K562 (cell line): Measurements from ENCODE around the gene WWTR1.

Experiments used
- EZH2 ChIP-seq: IDR thresholded peaks from 2 replicates; pipeline ENCODE4 v1.6.1; 2012; ENCODE audit warnings: low read depth, mild to moderate bottlenecking, inconsistent platforms, low read length, borderline replicate concordance
- ZNF12 ChIP-seq: sonication (generic); formaldehyde crosslinking; IDR thresholded peaks from 2 replicates; pipeline ENCODE4 v1.4.0; 2020; ENCODE audit warnings: mild to moderate bottlenecking, missing genetic modification reagents
- ZNF143 ChIP-seq: sonication (generic); formaldehyde crosslinking; IDR thresholded peaks from 2 replicates; pipeline ENCODE4 v1.9.0; 2022; ENCODE audit warnings: mild to moderate bottlenecking, missing genetic modification reagents
- TF ChIP-seq, protein P1 (sequence below): fragments of 450-650 bp; IDR thresholded peaks from 2 replicates; pipeline ENCODE4 v1.6.1; 2016
- TF ChIP-seq, protein P2 (sequence below): fragments of 450-650 bp; formaldehyde crosslinking; IDR thresholded peaks from 2 replicates; pipeline ENCODE4 v1.4.0; 2022; ENCODE audit warnings: missing genetic modification characterization

DNA sequence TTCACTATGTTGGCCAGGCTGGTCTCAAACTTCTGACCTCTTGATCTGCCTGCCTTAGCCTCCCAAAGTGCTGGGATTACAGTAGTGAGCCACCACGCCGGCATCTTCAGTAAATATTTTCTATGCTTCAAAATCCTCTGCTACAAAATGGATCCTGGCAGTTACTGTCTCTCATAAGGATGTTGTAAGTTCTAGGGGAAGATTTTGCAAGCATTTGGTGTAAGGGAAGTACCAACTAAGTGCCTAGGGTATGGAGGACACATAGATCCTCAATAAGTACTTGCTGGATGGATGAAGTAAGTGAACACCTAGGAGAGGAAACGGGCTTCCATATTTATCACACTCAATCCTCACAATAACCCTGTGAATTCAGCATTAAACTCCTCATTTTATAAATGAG, 176.8 kb downstream of the WWTR1 start:
- no peak for TF ChIP-seq EZH2
- TF ChIP-seq ZNF12 (CRISPR knock-in tag): no peak
- TF ChIP-seq, protein P1, sequence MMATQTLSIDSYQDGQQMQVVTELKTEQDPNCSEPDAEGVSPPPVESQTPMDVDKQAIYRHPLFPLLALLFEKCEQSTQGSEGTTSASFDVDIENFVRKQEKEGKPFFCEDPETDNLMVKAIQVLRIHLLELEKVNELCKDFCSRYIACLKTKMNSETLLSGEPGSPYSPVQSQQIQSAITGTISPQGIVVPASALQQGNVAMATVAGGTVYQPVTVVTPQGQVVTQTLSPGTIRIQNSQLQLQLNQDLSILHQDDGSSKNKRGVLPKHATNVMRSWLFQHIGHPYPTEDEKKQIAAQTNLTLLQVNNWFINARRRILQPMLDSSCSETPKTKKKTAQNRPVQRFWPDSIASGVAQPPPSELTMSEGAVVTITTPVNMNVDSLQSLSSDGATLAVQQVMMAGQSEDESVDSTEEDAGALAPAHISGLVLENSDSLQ: no peak
- no peak for TF ChIP-seq ZNF143 (CRISPR knock-in tag)
- TF ChIP-seq, protein P2, sequence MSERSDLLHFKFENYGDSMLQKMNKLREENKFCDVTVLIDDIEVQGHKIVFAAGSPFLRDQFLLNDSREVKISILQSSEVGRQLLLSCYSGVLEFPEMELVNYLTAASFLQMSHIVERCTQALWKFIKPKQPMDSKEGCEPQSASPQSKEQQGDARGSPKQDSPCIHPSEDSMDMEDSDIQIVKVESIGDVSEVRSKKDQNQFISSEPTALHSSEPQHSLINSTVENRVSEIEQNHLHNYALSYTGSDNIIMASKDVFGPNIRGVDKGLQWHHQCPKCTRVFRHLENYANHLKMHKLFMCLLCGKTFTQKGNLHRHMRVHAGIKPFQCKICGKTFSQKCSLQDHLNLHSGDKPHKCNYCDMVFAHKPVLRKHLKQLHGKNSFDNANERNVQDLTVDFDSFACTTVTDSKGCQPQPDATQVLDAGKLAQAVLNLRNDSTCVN (CRISPR knock-in tag): no peak
